ENCODE data around the gene ANXA2R.

ANXA2R gene

DNA sequence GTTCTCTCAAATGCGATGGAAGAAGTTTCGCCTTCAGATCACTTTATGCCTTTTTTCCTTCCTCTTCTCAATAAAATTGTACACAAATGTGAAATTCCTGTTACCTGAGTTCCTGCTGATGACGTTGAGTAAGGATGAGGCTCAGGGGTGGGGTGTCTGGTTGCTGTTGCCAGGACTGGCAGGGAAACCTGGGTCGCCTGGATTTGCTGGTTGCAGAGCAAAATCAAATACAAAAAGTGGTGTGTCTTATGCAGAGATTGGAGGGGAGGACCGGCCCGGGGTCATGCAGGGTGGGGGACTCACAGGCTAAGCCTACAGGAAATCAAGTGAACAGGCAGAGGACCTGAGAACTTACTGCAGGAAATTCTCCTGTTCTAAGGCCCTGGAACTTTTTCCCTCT, 39.2 kb downstream of the ANXA2R start:
- H3F3A ChIP-seq (ENCODE audit: low read depth), result 0 out of 2 replicates have a peak, but pooled peaks cover 4% of the 10 kb centered on the region
- H3K36me3 ChIP-seq (ENCODE audit: insufficient read depth, low read length), result no peaks in the 10 kb centered on the region
- H3K79me2 ChIP-seq (ENCODE audit: insufficient read depth, low read length), result peaks cover 72% of the 10 kb centered on the region
- TF ChIP-seq, protein P1, sequence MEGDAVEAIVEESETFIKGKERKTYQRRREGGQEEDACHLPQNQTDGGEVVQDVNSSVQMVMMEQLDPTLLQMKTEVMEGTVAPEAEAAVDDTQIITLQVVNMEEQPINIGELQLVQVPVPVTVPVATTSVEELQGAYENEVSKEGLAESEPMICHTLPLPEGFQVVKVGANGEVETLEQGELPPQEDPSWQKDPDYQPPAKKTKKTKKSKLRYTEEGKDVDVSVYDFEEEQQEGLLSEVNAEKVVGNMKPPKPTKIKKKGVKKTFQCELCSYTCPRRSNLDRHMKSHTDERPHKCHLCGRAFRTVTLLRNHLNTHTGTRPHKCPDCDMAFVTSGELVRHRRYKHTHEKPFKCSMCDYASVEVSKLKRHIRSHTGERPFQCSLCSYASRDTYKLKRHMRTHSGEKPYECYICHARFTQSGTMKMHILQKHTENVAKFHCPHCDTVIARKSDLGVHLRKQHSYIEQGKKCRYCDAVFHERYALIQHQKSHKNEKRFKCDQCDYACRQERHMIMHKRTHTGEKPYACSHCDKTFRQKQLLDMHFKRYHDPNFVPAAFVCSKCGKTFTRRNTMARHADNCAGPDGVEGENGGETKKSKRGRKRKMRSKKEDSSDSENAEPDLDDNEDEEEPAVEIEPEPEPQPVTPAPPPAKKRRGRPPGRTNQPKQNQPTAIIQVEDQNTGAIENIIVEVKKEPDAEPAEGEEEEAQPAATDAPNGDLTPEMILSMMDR (conservative IDR thresholded peaks at IDR 0.05; ENCODE audit: low read length), result no peak
- no peak for TF ChIP-seq EZH2phosphoT487 (IDR thresholded peaks at IDR 0.05; ENCODE audit: borderline replicate concordance)
- no peaks in the 10 kb centered on the region for H3K9me3 ChIP-seq (ENCODE audit: insufficient read depth, low read depth, low read length)
- no peaks in the 10 kb centered on the region for H3K9me2 ChIP-seq (replicated peaks; ENCODE audit: low read depth, low read length)
- peak overlapping the region; percentile 31 for H3K4me3 ChIP-seq (ENCODE audit: low read length, poor library complexity, severe bottlenecking)
- H3K4me2 ChIP-seq (ENCODE audit: low read depth, low read length, poor library complexity, severe bottlenecking), result peak overlapping the region; percentile 35
- H3K4me1 ChIP-seq (ENCODE audit: insufficient read depth, low read length, poor library complexity, severe bottlenecking), result peaks cover 45% of the 10 kb centered on the region
- H3K9ac ChIP-seq (ENCODE audit: low read depth, low read length, poor library complexity, severe bottlenecking), result peak overlapping the region; percentile 7
- H4K20me1 ChIP-seq (ENCODE audit: insufficient read depth, low read length, poor library complexity, severe bottlenecking), result no peaks in the 10 kb centered on the region
- no peaks in the 10 kb centered on the region for H3K27me3 ChIP-seq (ENCODE audit: insufficient read depth, low read length, poor library complexity, severe bottlenecking)
- no peak overlapping the region for H2AFZ ChIP-seq (ENCODE audit: low read length)

DNA sequence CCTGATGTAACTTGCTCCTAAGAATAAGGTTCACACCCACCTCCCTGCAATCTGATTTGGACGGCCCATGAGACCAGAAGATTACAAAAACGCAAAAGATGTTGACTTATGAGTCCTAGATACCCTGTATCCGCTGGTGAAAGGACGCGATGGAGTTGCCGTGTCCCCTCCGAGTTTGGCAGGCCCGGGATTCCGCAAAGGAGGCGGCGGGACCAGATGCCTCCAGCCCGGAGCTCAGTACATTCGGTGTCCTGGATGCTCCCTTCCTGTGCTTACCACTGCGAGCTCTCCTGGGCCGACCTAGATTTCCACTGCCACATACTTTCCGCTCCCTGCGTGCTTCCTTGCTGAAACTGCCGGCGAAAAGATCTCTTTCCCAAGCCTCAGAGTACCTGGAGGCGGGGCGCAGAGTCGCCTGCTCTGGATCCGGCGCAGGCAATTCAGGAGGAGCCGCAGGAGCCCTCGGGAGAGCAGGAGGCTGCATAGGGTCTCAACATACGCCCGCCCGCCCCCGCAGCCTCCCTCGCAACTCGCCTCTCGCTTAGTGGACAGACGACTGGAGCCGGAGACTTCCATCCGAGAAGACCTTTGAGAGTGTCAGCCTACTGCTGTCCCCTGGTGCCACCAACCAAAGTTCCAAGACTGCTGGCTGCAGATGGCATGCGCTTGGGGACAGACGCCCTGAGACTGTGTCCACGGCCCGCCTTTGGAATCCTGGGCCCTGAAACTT, 39.8 kb downstream of the ANXA2R start:
- H3K4me3 ChIP-seq (ENCODE audit: low read length, poor library complexity, severe bottlenecking), result peak overlapping the region; percentile 44
- H3K4me1 ChIP-seq (ENCODE audit: insufficient read depth, low read length, poor library complexity, severe bottlenecking), result peaks cover 46% of the 10 kb centered on the region
- no peaks in the 10 kb centered on the region for H3K9me2 ChIP-seq (replicated peaks; ENCODE audit: low read depth, low read length)
- peak overlapping the region; percentile 50 for H3K9ac ChIP-seq (ENCODE audit: low read depth, low read length, poor library complexity, severe bottlenecking)
- peaks cover 6% of the 10 kb centered on the region; the same call in 1 of the 2 replicates for H3F3A ChIP-seq (ENCODE audit: low read depth)
- H3K9me3 ChIP-seq (ENCODE audit: insufficient read depth, low read depth, low read length), result no peaks in the 10 kb centered on the region
- peaks cover 73% of the 10 kb centered on the region for H3K79me2 ChIP-seq (ENCODE audit: insufficient read depth, low read length)
- no peaks in the 10 kb centered on the region for H4K20me1 ChIP-seq (ENCODE audit: insufficient read depth, low read length, poor library complexity, severe bottlenecking)
- peak overlapping the region; percentile 35 for H3K4me2 ChIP-seq (ENCODE audit: low read depth, low read length, poor library complexity, severe bottlenecking)
- no peaks in the 10 kb centered on the region for H3K36me3 ChIP-seq (ENCODE audit: insufficient read depth, low read length)
- no peaks in the 10 kb centered on the region for H3K27me3 ChIP-seq (ENCODE audit: insufficient read depth, low read length, poor library complexity, severe bottlenecking)
- no peak for TF ChIP-seq EZH2phosphoT487 (IDR thresholded peaks at IDR 0.05; ENCODE audit: borderline replicate concordance)
- TF ChIP-seq, protein P1 (conservative IDR thresholded peaks at IDR 0.05; ENCODE audit: low read length), result no peak
- H2AFZ ChIP-seq (ENCODE audit: low read length), result no peak overlapping the region

DNA sequence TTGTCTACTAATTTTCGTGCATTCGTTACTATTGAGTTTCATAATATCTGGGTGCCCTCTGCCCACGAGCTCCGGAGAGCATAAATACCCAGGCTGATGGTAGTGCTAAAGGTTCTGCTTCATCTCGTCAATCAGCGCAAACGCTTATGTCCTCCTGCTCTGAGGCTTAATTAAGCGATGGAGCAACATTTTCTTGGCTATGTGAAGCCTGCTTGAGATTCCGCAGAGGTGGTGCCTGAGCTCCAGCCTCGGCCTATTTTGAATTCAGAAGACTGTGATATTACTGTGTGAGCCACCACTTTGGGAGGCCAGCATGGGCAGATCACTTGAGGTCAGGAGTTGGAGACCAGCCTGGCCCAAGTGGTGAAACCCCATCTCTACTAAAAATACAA, 44.8 kb downstream of the ANXA2R start:
- Histone ChIP-seq H4K20me1 (ENCODE audit: insufficient read depth, low read length, poor library complexity, severe bottlenecking) (no peaks in the 10 kb centered on the region), H3K9me2 (replicated peaks; ENCODE audit: low read depth, low read length) (no peaks in the 10 kb centered on the region), H2AFZ (ENCODE audit: low read length) (0 out of 2 replicates have a peak overlapping the region, but pooled peaks have one; percentile 2), H3K27me3 (ENCODE audit: insufficient read depth, low read length, poor library complexity, severe bottlenecking) (no peaks in the 10 kb centered on the region), H3K9me3 (ENCODE audit: insufficient read depth, low read depth, low read length) (no peaks in the 10 kb centered on the region), H3K36me3 (ENCODE audit: insufficient read depth, low read length) (no peaks in the 10 kb centered on the region), H3K4me2 (ENCODE audit: low read depth, low read length, poor library complexity, severe bottlenecking) (peak overlapping the region; percentile 92), H3F3A (ENCODE audit: low read depth) (peaks cover 22% of the 10 kb centered on the region; the same call in 1 of the 2 replicates), H3K4me3 (ENCODE audit: low read length, poor library complexity, severe bottlenecking) (peak overlapping the region; percentile 87), H3K9ac (ENCODE audit: low read depth, low read length, poor library complexity, severe bottlenecking) (peak overlapping the region; percentile 99), H3K4me1 (ENCODE audit: insufficient read depth, low read length, poor library complexity, severe bottlenecking) (peaks cover 39% of the 10 kb centered on the region), H3K79me2 (ENCODE audit: insufficient read depth, low read length) (peaks cover 71% of the 10 kb centered on the region)
- no peak for TF ChIP-seq EZH2phosphoT487 (IDR thresholded peaks at IDR 0.05; ENCODE audit: borderline replicate concordance)
- TF ChIP-seq, protein P1 (conservative IDR thresholded peaks at IDR 0.05; ENCODE audit: low read length), result no peak
